Measurements from ENCODE around the gene EXT2.

The EXT2 gene

GRCh38 chr11:44208976-44209603 lies 113.6 kb downstream of the EXT2 start:
- no peak for DNase-seq

DNA sequence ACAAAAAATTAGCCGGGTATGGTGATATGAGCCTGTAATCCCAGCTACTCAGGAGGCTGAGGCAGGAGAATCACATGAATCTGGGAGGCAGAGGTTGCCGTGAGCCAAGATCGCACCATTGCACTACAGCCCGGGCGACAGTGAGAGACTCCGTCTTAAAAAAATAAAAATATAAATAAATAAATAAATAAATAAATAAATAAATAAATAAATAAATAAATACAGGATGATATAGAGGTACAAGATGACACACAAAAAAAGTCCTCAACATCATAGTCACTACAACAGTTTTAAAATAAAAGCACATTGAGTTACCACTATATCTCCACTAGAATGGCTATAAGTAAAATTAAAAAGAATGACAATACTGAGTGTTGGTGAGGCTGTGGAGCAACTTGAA lies 116.7 kb downstream of the EXT2 start:
- DNase-seq, result no peak

GRCh38 chr11:44213148-44213547 lies 117.7 kb downstream of the EXT2 start:
- no peak for DNase-seq

DNA sequence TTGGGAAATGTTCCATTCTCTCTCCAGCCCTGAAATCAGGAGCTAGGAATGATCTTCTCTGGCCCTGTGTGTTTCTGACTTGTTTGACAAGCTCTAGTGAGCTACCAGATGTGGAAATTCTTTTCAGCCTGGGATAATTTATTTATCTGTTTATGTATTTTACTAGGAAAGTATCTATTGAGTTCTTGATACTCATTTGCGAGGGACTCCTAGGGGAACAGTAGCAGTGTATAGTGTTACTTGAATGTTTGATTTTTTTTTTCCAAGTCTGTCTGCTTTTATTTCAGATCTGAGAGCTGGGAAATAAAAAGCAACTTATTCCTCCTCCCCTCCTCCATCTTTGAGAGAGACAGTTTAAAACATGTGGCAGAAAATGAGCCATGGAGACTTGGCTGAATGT lies 122.0 kb downstream of the EXT2 start:
- no peak for DNase-seq

DNA sequence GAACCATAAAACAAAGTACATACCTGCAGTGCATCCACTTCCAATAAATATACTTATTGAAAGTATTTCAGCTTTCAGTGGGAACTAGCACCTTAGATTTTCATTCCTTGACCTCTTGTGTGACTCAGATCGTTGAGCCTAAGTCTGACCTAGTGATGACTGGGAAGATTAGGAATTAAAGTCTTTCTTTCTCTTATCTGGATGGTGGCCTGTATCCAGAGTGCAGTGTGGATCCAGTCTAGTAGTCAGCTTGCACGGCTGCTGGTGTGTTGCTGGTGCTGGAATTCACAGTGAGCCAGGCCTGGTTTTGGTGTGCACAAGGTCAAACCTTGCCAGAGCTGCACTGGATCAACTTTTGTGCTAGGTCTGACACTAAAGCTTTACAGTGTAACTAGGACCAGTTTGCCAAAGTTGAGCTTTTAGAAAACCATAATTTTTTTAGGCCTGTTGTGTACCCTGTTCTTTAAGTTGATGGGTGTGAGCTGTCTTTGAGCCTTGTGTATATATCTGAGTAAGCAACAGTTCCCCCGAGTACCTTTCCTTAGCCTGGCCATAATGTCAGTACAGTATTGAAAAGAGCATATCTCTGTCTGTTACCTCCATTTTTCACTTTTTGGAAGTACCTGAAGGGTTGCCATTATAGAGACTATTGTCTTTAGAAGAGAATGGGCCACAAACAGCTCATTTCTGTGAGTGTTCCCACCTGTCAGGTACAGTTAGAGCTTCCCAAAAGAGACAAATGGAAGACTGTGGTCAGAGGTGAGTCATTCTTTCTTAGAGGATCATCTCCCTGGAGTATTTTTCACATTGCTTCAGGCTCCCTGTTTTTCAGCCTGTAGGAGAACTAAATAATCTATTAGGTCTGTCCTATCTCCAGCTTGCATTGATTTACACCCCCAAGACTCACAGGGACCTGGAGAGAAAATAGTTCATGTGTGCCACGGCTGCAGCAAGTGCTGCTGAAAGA lies 124.6 kb downstream of the EXT2 start:
- no peak for DNase-seq

GRCh38 chr11:44221456-44221855 lies 126.0 kb downstream of the EXT2 start:
- DNase-seq, result no peak

GRCh38 chr11:44221992-44222391 lies 126.5 kb downstream of the EXT2 start:
- DNase-seq, result no peak

DNA sequence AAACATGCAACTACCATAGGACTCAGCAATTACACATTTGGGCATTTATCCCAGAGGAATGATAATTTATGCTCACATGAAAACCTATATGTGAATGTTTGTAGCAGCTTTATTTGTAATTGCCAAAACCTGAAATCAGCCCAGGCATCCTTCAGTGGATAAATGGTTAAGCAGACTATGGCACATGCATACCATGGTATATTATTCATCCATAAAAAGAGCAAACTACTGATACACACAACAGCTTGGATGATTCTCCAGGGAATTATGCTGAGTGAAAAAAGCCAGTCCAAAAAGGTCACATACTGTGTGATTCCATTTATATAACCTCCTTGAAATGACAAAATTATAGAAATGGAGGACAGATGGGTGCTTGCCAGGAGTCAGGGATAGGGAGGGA lies 127.8 kb downstream of the EXT2 start:
- DNase-seq, result no peak

DNA sequence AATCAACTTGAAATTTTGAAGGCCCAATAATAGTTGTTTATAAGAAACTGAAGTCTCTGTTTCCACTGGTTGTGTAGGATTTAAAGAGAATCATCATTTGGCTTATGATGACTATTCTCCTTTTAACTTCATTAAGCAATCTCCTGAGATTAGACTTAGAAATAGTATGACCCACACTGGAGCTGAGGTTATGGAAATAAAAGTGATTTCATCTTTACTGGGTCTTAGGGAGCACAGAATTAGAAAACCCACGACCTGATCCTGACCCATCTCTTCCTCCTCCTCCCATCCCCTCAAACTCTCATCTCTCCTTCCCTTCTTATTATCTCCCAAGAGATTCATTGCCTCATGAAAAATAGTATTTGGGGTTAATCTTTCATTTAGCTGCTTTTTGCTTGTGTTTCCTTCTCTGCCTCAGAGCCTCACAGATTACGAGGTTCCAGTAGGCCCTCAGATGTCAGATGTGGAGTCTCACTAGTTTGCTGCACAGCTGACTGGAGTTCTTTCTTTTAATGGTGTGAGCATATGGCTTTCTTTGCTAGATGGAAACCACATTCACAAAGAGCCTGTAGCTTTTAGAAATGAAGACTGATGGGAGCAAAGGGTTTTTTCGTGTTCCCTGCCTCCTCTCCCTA lies 129.5 kb downstream of the EXT2 start:
- no peak for DNase-seq

DNA sequence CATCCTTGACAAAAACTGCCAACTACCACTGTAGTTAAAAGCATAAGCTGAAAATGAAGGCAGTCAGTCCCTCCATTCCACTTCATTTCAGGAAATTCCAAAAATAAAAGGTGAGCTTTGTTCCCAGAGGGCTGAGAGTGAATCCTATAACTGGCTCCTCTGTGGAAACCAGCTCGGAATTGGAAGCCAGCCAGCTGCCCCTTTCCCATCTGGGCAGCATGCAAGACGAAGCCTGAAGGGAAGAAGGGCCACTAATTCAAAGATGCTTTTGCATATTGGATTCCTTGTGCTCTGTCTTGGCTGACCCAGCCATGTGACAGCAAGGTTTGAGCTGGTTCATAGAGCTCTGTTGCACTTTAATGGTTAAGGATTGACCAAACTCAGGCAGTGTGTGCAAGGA lies 131.0 kb downstream of the EXT2 start:
- DNase-seq, result no peak

DNA sequence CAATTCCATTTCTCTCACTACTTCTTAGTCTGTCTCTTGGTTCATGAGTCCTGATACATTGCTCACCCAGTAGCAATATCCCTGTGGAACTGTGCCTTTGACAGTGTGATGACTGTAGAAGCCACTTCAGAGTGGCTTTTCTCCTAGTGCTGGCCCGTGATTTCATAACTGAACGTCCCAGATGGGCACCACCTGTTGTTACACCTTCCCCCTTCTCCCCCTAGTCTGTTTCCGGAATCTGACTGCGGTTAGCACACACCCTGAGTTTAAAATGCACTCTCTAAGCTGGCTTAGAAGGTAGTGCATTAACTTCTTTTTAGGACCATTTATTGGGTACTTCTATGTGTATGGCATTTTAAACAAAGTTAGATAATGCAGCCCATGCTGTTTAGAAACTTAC lies 131.5 kb downstream of the EXT2 start:
- DNase-seq, result no peak

DNA sequence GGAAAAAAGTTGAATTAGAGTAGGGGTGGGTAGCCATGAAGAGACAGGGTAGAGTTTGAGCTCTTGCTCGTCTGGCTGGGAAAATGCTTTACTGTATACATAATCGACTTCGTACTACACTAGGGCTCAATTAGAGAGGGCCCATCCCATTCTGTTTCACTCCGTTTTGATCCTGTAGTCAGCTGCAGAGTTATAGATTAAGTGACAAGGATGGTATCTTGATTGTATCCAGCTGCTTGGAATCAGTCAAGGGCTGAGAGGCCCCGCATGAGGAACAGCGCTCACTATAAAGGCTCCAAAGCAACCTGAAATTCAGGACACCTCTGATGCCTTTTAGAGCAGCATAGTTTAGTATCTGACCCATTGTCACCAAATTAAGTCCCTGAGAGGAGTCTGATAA lies 132.9 kb downstream of the EXT2 start:
- no peak for DNase-seq

- DNase-seq, result peak; percentile 53
Observed at GRCh38 chr11:44229098-44229497, 133.6 kb downstream of the EXT2 start.

DNA sequence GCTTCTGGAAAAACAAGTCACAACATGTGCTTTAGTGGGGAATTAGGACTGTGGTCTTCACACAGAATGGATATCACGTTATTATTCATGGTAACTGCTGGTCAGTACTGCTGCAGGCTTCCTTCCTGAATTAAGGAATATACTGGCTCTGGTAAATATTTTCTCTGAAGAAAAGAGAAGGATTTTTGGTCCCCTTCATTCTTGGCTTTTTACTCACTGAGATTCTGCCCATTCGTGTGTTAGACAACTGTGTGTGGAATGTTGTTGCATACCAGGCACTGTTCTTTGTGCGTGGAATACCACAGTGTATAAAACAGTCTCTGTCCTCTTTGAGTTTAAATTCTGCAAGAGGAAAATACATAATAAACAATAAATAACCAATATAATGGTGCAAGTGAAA lies 134.1 kb downstream of the EXT2 start:
- no peak for DNase-seq

- no peak for DNase-seq
Observed at GRCh38 chr11:44235765-44236201, 140.3 kb downstream of the EXT2 start.

- no peak for DNase-seq
Observed at GRCh38 chr11:44236296-44236695, 140.8 kb downstream of the EXT2 start.

GRCh38 chr11:44237156-44237555 lies 141.7 kb downstream of the EXT2 start:
- no peak for DNase-seq

- no peak for DNase-seq
Observed at GRCh38 chr11:44241851-44242250, 146.4 kb downstream of the EXT2 start.

- no peak for DNase-seq
Observed at GRCh38 chr11:44243086-44243485, 147.6 kb downstream of the EXT2 start.

- no peak for DNase-seq
Observed at GRCh38 chr11:44243595-44244343, 148.3 kb downstream of the EXT2 start.

DNA sequence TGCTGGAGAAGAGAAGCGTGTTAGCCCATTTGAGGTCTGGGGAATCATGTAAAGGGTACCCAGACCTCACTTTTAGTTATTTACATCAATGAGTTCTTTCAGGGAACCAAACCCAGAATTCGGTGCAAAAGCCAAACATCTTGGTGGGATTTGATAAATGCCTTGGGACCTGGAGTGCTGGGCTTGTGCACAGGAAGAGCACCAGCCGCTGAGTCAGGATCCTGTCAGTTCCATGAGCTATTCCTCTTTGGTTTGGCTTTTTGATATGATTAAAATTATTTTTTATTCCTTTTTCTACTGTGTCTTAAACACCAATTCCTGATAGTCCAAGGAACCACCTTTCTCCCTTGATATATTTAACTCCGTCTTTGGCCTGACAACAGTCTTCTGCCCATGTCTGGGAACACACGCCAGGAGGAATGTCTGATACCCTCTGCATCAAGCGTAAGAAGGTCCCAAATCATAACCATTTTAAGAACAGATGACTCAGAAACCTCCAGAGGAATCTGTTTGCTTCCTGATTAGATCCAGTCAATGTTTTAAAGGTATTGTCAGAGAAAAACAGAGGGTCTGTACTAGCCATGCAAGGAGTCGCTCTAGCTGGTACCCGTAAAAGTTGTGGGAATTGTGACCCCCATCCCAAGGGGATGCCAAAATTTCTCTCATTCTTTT lies 149.3 kb downstream of the EXT2 start:
- no peak for DNase-seq

- no peak for DNase-seq
Observed at GRCh38 chr11:44246726-44247125, 151.2 kb downstream of the EXT2 start.

DNA sequence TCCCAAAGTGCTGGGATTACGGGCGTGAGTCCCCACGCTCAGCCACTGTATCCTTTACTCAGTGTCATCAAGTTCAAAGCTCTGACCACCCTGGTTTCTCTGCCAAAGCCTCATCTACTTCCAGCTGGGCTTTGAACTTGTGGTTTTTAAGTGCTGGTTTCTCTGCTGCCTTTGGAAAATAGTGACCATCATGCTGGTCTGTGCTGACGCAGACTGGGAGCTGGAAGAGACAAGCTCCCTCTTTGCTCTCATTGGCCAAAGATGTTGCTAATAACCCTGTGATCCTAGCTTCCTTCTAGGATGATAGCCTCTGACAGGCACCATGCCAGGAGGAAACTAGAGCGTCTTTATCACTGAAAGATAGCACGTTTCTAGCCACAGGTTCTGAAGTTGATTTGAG lies 152.0 kb downstream of the EXT2 start:
- DNase-seq, result no peak
